Measurements from ENCODE around the gene ASB5. TPM values are rescaled to one million over a fixed set of nuclear protein-coding genes. Genes with fewer than 3 reads are reported as not detected.

ASB5 gene
- total RNA-seq, 1 donor from 2014 or later, result not detected

- H3K27me3 Mint-ChIP-seq (ENCODE audit: unreplicated experiment), result no peaks in the 10 kb centered on the region
- no peaks in the 10 kb centered on the region for H3K9me3 Mint-ChIP-seq (ENCODE audit: unreplicated experiment)
- no peak for DNase-seq
- no peak overlapping the region for H3K4me3 Mint-ChIP-seq (ENCODE audit: unreplicated experiment)
- no peaks in the 10 kb centered on the region for H3K4me1 Mint-ChIP-seq (ENCODE audit: low read depth, unreplicated experiment)
- TF ChIP-seq CTCF (IDR thresholded peaks at IDR 0.05; ENCODE audit: partially characterized antibody, unreplicated experiment), result no peak
- H3K36me3 Mint-ChIP-seq (ENCODE audit: unreplicated experiment), result no peaks in the 10 kb centered on the region
- no peak overlapping the region for H3K27ac Mint-ChIP-seq (ENCODE audit: unreplicated experiment)
Observed at GRCh38 chr4:176307666-176307930, 38.6 kb upstream of the ASB5 start.

GRCh38 chr4:176306837-176307665 is 38.0 kb upstream of the ASB5 start:
- H3K27me3 Mint-ChIP-seq (ENCODE audit: unreplicated experiment), result no peaks in the 10 kb centered on the region
- TF ChIP-seq CTCF (IDR thresholded peaks at IDR 0.05; ENCODE audit: partially characterized antibody, unreplicated experiment), result no peak
- no peaks in the 10 kb centered on the region for H3K4me1 Mint-ChIP-seq (ENCODE audit: low read depth, unreplicated experiment)
- H3K4me3 Mint-ChIP-seq (ENCODE audit: unreplicated experiment), result no peak overlapping the region
- DNase-seq, result no peak
- H3K27ac Mint-ChIP-seq (ENCODE audit: unreplicated experiment), result no peak overlapping the region
- H3K9me3 Mint-ChIP-seq (ENCODE audit: unreplicated experiment), result no peaks in the 10 kb centered on the region
- no peaks in the 10 kb centered on the region for H3K36me3 Mint-ChIP-seq (ENCODE audit: unreplicated experiment)

GRCh38 chr4:176303938-176304337 is 34.9 kb upstream of the ASB5 start:
- Mint-ChIP-seq H3K4me3 (ENCODE audit: unreplicated experiment) (no peak overlapping the region), H3K27me3 (ENCODE audit: unreplicated experiment) (no peaks in the 10 kb centered on the region)
- DNase-seq, result no peak

GRCh38 chr4:176302283-176303275 is 33.6 kb upstream of the ASB5 start:
- H3K27ac Mint-ChIP-seq (ENCODE audit: unreplicated experiment), result no peak overlapping the region

More at GRCh38 chr4:176303938-176304337, 34.9 kb upstream of the ASB5 start:
- Mint-ChIP-seq H3K9me3 (ENCODE audit: unreplicated experiment) (no peaks in the 10 kb centered on the region), H3K4me1 (ENCODE audit: low read depth, unreplicated experiment) (no peaks in the 10 kb centered on the region), H3K36me3 (ENCODE audit: unreplicated experiment) (no peaks in the 10 kb centered on the region), H3K27ac (ENCODE audit: unreplicated experiment) (no peak overlapping the region)
- TF ChIP-seq CTCF (IDR thresholded peaks at IDR 0.05; ENCODE audit: partially characterized antibody, unreplicated experiment), result no peak

More at GRCh38 chr4:176302283-176303275, 33.6 kb upstream of the ASB5 start:
- Mint-ChIP-seq H3K4me1 (ENCODE audit: low read depth, unreplicated experiment) (no peaks in the 10 kb centered on the region), H3K36me3 (ENCODE audit: unreplicated experiment) (no peaks in the 10 kb centered on the region), H3K4me3 (ENCODE audit: unreplicated experiment) (no peak overlapping the region), H3K9me3 (ENCODE audit: unreplicated experiment) (no peaks in the 10 kb centered on the region), H3K27me3 (ENCODE audit: unreplicated experiment) (no peaks in the 10 kb centered on the region)
- DNase-seq, result no peak
- TF ChIP-seq CTCF (IDR thresholded peaks at IDR 0.05; ENCODE audit: partially characterized antibody, unreplicated experiment), result no peak

Data from glutamatergic neuron (in vitro differentiated cells).